HG03175 (cell line): Measurements from ENCODE around the gene KDM4C.
"Not testable (repeated sequence)": the region's sequence is repeated elsewhere in the genome, so short reads cannot be mapped to it uniquely, and the experiment has no call there.

ENCODE experiments used
- ATAC-seq: cut with Tn5 transposase; IDR thresholded peaks from one replicate; pipeline ENCODE4 v1.9.1; 2021; ENCODE audit warnings: mild to moderate bottlenecking, moderate library complexity; ENCODE audit not compliant: unreplicated experiment

KDM4C gene

DNA sequence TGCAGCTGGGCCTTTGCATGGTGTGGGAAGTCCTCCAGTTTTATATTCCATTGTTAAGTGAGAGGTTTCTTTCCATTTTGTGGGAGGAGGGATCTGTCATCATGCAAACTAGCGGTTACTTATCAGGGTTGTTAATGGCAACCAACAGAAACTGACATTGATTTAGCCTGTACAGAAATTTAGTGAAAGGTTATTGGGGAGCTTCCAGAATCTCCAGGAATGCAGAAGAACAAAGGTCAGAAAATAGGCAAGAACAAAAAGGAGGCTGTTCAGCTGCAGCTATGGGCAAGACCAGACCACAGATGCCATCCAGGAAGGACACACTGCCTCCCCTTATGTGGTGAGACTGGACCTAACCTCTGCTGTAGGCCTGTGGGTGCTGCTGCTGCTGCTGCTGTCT is 395.8 kb downstream of the KDM4C start:
- ATAC-seq: no peak

DNA sequence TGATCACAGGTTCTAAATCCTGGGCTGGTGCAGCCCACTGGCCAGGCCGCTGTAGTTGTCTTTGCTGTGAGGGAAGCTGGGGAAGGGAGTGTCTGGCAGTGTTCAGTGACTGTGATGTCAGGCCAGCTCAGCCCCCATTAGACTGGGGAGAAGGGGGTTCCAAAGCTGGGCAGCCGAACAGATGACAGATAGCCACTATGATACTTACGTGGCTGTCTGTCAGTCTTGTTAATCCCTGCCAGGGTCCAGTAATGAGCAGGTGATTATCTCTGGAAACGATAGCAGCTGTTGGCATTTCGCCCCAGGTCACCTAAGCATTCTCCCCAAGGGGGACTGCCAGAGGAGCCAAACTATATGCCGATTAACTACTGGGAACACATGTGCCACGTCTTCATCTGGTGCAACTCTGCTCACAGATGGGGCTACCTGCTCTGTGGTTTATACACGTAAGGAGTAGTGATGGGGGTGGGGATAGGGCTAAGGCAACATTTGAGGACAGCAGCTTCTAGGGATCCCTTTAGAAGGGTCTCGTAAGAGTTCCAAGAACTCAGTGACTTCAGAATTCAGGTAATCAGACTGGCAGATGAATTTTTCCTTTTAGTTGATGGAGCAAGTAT is 396.3 kb downstream of the KDM4C start:
- ATAC-seq: no peak

DNA sequence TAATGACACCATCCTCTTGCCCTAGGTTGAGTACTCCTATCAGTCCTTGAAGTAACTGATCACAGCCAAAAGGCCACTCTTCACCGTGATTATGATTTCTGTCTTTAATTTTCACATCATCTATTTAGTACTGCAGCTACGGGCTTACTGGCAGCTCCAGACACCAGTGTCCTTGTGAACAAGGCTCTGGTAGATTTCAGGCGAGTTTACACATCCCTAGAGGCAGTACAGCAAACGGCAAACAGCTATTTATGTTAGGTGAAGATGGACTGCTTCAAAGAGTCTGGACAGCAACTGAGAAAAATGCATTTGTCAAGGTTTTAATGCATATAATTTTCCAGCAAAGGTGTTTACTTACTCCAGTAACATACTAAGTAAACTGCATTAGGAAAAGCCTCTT is 396.9 kb downstream of the KDM4C start:
- no peak for ATAC-seq

DNA sequence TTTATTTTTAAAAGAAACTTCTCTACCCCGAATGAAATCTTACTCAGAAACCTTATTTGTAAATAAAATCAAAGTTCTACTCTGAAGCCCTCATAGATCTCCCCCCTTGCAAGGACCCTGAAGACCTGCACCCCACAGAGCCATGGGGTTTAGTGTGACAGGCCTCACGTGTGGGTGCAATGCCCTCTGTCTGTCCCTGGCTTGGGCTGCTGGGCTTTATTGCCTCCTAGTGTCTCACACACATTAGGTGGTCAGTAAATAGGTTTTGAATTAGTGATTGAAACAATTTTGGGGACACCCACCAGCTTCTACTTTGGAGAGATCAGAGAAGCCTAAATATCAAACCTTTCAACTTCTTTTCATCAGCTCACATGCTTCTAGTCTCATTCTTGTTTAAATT is 403.7 kb downstream of the KDM4C start:
- ATAC-seq: no peak

DNA sequence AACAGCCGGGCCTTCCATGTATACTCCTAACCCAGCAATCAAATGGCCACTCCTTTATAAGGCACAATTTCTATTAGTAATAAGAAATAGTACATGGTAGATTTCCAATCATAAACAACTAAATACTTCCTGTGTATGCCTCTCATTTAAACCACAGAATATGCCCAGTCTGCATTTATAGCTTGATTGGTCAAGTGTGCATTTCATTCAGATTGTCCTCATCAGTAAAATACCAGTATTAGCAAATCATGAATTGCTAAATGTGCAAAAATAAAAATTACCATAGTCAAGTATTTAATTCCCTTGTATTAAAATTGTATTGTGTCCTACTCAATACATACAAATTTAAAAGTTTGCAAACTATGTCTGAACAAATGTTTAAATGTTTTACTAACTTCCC is 406.2 kb downstream of the KDM4C start:
- no peak for ATAC-seq

DNA sequence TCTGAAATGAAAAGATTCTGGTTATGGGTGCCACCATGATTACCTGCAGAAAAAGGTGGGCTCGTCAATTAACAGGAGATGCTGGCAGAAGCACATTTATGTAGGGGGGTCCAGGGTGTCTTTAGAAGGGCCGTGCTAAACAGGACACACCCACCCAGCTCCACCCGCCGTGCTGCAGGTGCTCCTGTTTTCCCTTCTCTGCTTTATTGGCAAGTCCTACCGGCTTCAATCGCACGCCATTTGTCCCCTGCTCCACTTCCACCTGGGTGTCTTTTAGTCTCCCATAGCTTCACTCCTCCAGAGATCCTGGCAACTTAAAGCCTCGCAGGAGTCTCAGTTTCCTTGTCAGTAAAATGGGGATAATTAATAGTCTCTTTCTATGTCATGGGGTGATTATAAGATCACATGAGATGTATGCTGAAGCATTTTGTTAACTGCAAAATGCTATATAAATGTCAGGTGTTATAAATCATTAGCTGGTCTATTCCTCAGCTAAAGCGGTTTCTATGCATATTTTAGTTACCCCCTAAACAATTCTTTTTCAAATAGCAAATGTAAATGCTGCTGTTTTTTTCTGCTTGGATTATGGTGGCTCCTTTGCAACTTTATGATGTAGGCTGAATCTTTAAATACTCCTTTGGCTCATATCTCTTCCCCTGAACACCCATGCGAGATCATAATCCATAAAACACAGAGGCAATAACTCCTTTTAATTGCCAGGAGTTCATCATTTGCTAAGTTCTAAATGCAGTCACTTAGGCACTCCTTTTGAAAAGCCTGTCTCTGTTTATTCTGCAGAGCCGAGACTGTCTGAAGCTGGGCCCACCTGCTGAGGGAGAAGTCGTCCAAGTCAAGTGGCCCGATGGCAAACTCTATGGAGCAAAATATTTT is 406.9 kb downstream of the KDM4C start:
- no peak for ATAC-seq

DNA sequence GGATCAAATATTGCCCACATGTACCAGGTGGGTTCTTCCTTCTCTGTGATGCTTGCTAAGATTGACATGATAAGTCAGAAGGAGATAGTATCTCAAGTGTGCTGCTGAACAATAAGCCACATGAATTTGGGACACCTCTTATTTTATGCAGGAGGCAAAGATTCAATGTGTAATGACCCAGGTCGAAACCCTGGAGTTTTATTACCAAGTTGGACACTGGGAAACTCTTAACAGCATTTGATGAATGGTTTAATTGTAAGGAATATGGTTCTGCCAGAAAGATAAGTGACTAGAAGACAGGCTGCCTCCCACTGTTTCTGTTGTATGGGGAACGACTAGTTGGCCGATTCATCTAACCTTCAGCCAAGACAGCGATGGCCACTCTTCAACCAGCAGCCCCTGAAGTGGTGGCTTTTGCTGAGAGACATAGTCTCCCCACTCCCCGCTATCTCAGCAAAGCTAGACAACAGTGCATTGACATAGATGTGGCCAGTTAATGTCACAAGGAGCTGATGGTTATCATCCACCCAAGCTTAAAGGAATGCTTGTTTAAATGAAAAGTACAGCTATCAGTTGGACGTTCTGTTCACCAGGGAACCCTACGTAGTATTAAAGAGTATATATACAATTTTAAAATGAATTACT is 407.7 kb downstream of the KDM4C start:
- ATAC-seq: no peak

DNA sequence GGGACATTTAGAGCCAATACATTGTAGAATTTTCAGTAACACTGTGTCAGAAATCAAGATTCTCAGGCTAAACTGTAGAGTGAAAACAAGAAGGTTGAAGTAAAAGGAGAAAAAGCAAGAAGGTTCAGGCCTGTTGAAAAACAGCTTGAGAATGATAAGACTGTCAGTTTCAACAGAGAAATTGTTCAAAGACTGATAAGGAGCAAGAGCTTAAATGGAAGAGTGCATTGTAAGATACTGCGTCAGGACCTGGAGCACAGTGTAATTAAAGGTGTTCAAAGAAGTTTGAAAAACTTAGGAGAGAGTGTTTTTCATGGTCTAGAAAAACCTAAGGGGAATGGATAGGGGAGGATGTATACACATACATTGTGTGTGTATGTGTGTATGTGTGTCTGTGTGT is 408.3 kb downstream of the KDM4C start:
- ATAC-seq: no peak

DNA sequence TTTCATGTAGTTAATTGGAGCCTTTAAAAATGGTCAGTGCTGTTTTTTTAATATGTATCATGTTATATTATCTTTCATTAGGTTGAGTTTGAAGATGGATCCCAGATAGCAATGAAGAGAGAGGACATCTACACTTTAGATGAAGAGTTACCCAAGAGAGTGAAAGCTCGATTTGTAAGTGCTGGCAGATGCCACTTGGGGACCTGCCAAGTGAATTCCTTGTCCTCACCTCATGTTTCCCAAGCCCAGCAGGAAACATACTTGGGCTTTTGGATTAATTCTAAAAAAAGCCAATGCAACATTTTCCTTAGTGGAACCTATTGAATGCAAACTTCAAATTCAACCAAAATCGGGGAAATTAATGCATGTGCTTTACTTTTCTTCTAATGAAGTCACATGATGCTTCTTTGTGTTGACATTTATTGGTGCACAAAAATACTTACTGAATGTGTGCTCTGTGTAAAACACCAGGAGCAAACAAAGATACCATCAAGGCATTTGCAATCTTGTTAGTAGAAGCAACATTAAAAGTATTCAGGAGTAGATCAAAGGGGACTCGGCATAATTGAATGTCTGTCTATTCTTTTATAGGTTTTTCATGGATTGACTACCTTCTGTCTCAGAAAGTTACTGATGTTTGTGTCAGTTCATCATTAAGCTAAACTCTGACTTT is 412.1 kb downstream of the KDM4C start:
- ATAC-seq: no peak

DNA sequence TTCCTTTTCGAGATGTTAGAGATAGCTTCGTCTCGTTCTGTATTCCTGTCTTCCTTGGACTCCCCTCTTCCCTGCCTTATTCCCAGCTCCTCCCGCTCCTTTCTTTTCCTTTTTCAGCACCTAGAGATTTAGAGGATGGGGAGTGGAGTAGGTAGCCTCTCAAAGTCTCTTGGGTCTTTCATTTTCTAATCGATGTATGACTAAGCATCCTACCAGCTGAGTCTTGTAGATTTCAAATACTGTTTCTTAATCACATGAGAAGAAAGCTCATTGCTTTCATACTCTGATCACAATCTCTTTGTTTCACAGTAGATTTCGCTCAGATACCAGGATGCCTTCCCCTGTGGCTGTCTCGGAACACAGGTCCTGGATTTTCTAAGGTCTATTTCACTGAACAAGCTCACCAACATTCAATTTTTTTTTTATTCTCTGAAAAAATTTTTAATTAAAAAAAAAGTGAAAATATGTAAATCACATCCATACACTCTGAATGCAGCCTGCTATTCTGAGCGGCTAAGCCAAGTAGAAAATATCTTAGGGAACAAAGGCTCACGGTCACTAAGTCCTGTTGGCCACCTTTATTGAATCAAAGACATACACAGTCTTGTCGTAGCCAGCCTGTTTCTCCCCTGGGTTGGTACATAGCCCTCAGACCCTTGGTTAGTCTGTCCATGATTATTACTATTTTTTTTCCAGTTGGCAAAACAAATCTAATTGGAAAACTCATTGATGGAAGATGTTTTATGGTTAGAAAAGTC is 413.8 kb downstream of the KDM4C start:
- no peak for ATAC-seq

DNA sequence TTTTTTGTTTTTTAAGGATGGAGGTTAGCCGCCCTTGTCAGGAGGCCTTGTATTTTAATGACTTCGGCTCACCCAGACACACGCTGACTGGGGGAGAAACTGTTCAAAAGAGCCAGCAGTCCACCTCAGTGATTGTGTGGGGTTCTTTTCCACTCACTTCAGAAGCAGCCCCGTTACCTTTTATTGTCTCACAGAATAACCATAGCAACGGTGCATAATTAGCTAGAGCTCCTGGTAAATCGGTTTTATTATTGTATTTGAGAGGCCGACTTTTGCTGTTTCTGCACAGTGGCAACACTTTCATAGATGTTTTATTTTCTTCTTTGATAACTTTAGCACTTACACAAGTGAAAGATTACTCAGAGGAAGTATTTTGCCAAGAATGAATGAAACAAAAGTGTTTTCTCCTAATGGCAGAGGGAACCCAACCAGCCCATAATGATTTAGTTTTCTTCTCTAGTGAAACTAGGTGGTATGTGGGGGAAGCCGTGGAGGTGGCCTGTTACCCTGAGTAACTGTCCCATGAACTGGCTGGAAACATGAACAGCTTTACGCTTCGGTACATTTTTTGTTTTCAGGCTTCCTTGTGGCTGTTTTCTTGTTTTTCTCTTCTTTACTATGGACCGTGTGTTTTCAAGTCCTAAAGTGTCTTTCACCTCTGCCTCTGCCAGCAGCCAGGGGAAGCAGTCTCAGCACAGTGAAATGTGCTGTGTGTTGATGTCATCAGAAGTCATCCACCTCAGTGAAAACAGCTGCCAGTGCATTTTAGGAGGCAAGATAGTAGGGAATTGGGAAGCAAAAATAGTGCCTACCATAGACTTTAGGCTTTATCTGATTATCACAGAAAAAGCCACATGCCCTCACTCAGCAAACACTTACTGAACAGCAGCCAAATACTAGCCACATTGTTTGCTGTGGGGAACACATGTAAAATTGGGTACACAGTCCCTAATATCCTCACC is 414.7 kb downstream of the KDM4C start:
- ATAC-seq: no peak

DNA sequence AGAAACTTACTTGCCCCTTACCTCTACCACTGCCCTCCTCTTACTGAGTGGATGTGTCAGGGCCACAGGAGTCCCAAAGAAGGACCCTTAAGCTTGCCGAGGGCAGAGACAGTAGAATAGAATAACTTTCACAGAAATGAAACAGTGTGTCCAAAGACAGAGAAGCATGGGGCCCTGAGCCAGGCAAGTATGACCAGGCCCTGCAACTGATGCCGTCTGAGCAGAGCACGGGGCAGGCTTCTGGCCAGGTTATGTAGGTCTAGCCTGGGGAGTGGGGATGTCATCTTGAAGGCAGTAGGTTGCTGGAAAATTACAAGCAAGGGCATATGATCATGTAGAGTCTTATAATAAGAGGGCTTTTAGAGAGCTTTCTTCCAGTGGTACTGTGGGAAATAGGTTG is 415.4 kb downstream of the KDM4C start:
- no peak for ATAC-seq

DNA sequence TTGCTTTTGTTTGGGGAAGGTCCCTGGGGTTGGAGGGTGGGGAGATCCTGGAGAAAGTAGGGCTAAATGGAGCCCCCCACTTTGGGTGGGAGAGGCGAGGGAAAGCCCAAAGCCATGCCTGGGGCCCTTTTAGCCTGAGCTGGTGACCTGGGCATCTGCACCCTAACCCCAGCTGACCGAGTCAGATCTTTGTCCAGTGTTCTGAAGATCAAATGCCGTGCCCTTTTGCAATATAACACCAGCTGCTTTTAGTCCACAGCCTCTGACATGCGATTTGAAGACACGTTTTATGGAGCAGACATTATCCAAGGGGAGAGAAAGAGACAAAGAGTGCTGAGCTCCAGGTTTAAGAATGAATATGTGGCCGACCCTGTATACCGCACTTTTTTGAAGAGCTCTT is 416.5 kb downstream of the KDM4C start:
- no peak for ATAC-seq

DNA sequence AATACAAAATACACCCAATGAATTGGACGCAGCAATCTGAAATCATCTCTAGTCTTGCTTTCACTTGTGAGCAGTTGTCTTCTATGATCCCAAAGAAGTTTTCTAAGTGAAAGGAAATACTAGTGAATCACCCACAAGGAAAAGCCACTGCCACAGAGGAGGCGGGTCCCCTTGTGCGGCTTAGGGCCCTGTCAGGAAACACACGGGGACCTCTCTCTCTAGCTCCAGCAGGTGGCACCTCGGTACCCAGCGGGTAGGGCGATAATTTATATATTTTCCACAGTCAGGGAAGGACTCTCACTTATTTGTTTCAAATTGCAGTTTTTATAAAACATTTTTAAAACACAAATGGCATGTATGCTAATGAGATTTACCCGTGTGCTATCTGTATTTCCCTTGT is 417.1 kb downstream of the KDM4C start:
- no peak for ATAC-seq

DNA sequence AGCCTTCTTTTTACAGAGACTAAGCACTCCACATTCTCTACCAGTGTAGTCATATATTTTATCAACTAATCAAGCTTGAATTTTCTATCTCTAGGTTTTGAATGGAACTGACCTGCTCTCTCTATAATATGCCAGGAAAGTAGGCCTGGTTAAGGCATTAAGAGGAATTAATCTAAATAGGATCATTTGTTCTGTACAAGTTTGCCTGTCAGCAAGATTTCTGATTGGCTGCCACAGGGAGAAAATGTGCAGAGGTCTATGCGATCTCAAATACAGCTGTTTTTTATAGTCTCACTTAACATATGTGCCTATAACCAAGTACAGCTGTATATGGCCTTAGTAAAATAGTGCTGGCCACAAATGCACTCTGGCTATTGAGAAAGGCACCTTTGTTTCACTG is 418.8 kb downstream of the KDM4C start:
- no peak for ATAC-seq

DNA sequence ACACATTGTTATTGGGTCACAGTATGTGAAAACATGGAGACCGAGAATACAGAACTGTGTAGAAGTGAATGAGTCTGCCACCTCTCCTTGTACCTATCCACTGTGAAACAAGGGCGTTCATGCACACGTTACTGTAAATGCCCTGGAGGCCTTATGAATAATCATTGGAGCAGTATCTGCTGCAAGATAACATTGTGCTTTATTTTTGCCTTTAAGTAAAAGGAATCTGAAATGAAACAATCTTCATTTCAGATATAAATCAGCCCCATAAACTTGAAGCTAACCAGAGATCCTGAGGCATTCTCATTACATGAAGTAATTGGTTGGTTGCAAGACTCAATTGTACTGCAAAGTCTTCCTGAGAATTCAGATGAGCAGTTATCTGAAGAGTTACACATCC is 419.6 kb downstream of the KDM4C start:
- no peak for ATAC-seq

DNA sequence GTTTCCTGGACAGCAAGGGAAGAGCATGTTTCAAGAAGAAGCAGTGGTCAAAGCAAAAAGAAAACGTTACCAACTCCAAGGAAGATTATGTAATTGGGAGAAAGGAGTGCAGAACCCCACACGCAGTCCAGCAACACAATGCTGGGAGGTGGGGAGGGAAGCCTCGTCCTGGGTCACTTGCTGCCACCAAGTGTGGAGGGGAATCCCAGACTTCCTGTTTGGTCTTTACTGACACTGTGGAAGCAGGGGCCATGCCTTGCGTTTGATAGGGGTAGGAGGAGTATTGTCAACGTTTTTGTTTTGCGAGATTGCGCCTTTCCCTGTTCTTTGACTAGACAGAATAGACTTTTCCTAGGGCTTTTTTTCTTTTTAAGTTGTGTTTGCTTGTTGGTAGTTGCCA is 421.0 kb downstream of the KDM4C start:
- no peak for ATAC-seq

DNA sequence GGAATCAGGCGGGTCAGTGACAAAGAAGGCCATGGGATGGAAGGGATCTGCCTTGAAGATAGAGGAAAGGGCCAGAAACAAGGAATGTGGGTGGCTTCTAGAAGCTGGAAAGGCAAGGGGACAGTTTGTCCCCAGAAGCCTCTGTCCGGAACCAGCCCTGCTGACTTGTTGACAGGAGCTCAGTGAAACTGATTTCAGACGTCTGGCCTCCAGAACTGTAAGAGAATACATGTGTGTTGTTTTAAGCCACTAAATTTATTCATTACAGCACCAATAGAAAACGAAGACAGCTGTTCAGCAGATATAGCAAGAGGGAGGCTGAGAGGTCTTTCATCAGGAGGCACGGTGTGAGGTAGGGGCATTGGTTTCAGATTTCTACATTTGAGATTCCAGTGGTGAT is 422.5 kb downstream of the KDM4C start:
- no peak for ATAC-seq

DNA sequence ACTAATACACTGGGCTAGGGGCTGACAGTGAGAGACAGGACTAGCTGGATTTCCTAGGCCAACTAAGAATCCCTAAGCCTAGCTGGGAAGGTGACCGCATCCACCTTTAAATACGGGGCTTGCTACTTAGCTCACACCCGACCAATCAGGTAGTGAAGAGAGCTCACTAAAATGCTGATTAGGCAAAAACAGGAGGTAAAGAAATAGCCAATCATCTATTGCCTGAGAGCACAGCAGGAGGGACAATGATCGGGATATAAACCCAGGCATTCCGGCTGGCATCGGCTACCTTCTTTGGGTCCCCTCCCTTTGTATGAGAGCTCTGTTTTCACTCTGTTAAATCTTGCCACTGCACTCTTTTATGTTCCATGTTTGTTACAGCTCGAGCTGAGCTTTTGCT is 425.4 kb downstream of the KDM4C start:
- not testable (repeated sequence) for ATAC-seq

DNA sequence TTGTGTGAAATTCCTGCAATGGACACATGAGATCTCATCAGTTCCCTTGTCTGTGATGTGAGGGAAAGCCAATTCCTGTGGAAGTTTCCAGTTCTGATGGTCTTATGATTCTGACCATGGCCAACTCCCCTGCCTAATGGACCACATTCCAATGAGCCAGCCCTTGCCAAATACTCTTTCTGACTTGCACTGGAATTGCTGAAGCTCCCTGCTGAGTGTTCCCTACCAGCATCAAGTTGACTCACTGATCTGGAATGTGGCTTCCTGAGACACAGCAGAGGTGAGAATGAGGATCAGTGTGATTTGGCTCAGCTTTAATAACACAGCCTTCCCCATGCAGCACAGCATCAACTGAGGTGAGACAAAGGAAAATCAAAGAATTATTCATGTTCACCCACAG is 427.8 kb downstream of the KDM4C start:
- no peak for ATAC-seq
